ENCODE data around the gene TUBA1A. TPM values are rescaled to one million over a fixed set of nuclear protein-coding genes. Genes with fewer than 3 reads are reported as not detected.

TUBA1A gene
- total and polyA plus RNA-seq, 2 experiments from 2014 or later = 189 to 424 TPM

GRCh38 chr12:49236423-49236822 lies 47.5 kb upstream of the TUBA1A start:
- peaks cover 19% of the 10 kb centered on the region for H3K27me3 Mint-ChIP-seq (ENCODE audit: insufficient read depth, low read depth, poor library complexity)
- no peaks in the 10 kb centered on the region for H3K79me2 ChIP-seq (replicated peaks; ENCODE audit: insufficient read depth)
- no peak overlapping the region for H3K27ac Mint-ChIP-seq
- H3K4me1 Mint-ChIP-seq = peaks cover 28% of the 10 kb centered on the region
- no peaks in the 10 kb centered on the region for H3K9me2 ChIP-seq (ENCODE audit: insufficient read depth)
- no peaks in the 10 kb centered on the region for H3K27me3 ChIP-seq (ENCODE audit: insufficient read depth)
- H3F3A ChIP-seq (replicated peaks; ENCODE audit: low read depth) = peaks cover 3% of the 10 kb centered on the region; the same call in 1 of the 2 replicates
- no peaks in the 10 kb centered on the region for H3K36me3 Mint-ChIP-seq (ENCODE audit: low read depth)
- no peaks in the 10 kb centered on the region for H3K36me3 ChIP-seq (ENCODE audit: insufficient read depth)
- no peak overlapping the region for H3K4me2 ChIP-seq
- H2AFZ ChIP-seq = no peak overlapping the region
- no peaks in the 10 kb centered on the region for H4K20me1 ChIP-seq (replicated peaks; ENCODE audit: insufficient read depth)
- DNase-seq (ENCODE audit: low spot score) = no peak
- TF ChIP-seq, protein P1, sequence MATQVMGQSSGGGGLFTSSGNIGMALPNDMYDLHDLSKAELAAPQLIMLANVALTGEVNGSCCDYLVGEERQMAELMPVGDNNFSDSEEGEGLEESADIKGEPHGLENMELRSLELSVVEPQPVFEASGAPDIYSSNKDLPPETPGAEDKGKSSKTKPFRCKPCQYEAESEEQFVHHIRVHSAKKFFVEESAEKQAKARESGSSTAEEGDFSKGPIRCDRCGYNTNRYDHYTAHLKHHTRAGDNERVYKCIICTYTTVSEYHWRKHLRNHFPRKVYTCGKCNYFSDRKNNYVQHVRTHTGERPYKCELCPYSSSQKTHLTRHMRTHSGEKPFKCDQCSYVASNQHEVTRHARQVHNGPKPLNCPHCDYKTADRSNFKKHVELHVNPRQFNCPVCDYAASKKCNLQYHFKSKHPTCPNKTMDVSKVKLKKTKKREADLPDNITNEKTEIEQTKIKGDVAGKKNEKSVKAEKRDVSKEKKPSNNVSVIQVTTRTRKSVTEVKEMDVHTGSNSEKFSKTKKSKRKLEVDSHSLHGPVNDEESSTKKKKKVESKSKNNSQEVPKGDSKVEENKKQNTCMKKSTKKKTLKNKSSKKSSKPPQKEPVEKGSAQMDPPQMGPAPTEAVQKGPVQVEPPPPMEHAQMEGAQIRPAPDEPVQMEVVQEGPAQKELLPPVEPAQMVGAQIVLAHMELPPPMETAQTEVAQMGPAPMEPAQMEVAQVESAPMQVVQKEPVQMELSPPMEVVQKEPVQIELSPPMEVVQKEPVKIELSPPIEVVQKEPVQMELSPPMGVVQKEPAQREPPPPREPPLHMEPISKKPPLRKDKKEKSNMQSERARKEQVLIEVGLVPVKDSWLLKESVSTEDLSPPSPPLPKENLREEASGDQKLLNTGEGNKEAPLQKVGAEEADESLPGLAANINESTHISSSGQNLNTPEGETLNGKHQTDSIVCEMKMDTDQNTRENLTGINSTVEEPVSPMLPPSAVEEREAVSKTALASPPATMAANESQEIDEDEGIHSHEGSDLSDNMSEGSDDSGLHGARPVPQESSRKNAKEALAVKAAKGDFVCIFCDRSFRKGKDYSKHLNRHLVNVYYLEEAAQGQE (IDR thresholded peaks at IDR 0.05; ENCODE audit: unreplicated experiment) = no peak
- no peak for TF ChIP-seq NANOG (IDR thresholded peaks at IDR 0.05; ENCODE audit: borderline replicate concordance)
- no peak for TF ChIP-seq JUNB (IDR thresholded peaks at IDR 0.05; ENCODE audit: unreplicated experiment)
- TF ChIP-seq STAT1 (IDR thresholded peaks at IDR 0.05; ENCODE audit: unreplicated experiment) = no peak
- TF ChIP-seq EZH2phosphoT487 (IDR thresholded peaks at IDR 0.05; ENCODE audit: unreplicated experiment) = no peak
- TF ChIP-seq, protein P2, sequence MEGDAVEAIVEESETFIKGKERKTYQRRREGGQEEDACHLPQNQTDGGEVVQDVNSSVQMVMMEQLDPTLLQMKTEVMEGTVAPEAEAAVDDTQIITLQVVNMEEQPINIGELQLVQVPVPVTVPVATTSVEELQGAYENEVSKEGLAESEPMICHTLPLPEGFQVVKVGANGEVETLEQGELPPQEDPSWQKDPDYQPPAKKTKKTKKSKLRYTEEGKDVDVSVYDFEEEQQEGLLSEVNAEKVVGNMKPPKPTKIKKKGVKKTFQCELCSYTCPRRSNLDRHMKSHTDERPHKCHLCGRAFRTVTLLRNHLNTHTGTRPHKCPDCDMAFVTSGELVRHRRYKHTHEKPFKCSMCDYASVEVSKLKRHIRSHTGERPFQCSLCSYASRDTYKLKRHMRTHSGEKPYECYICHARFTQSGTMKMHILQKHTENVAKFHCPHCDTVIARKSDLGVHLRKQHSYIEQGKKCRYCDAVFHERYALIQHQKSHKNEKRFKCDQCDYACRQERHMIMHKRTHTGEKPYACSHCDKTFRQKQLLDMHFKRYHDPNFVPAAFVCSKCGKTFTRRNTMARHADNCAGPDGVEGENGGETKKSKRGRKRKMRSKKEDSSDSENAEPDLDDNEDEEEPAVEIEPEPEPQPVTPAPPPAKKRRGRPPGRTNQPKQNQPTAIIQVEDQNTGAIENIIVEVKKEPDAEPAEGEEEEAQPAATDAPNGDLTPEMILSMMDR (conservative IDR thresholded peaks at IDR 0.05; ENCODE audit: low read depth in 2 of 2) = no peak
- TF ChIP-seq EZH2 (IDR thresholded peaks at IDR 0.05; ENCODE audit: low read depth, unreplicated experiment) = no peak
- no peak for TF ChIP-seq CREB1 (CRISPR knock-in tag; IDR thresholded peaks at IDR 0.05; ENCODE audit: low read depth)
- TF ChIP-seq, protein P3, sequence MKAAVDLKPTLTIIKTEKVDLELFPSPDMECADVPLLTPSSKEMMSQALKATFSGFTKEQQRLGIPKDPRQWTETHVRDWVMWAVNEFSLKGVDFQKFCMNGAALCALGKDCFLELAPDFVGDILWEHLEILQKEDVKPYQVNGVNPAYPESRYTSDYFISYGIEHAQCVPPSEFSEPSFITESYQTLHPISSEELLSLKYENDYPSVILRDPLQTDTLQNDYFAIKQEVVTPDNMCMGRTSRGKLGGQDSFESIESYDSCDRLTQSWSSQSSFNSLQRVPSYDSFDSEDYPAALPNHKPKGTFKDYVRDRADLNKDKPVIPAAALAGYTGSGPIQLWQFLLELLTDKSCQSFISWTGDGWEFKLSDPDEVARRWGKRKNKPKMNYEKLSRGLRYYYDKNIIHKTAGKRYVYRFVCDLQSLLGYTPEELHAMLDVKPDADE (IDR thresholded peaks at IDR 0.05) = no peak
- TF ChIP-seq, protein P4, sequence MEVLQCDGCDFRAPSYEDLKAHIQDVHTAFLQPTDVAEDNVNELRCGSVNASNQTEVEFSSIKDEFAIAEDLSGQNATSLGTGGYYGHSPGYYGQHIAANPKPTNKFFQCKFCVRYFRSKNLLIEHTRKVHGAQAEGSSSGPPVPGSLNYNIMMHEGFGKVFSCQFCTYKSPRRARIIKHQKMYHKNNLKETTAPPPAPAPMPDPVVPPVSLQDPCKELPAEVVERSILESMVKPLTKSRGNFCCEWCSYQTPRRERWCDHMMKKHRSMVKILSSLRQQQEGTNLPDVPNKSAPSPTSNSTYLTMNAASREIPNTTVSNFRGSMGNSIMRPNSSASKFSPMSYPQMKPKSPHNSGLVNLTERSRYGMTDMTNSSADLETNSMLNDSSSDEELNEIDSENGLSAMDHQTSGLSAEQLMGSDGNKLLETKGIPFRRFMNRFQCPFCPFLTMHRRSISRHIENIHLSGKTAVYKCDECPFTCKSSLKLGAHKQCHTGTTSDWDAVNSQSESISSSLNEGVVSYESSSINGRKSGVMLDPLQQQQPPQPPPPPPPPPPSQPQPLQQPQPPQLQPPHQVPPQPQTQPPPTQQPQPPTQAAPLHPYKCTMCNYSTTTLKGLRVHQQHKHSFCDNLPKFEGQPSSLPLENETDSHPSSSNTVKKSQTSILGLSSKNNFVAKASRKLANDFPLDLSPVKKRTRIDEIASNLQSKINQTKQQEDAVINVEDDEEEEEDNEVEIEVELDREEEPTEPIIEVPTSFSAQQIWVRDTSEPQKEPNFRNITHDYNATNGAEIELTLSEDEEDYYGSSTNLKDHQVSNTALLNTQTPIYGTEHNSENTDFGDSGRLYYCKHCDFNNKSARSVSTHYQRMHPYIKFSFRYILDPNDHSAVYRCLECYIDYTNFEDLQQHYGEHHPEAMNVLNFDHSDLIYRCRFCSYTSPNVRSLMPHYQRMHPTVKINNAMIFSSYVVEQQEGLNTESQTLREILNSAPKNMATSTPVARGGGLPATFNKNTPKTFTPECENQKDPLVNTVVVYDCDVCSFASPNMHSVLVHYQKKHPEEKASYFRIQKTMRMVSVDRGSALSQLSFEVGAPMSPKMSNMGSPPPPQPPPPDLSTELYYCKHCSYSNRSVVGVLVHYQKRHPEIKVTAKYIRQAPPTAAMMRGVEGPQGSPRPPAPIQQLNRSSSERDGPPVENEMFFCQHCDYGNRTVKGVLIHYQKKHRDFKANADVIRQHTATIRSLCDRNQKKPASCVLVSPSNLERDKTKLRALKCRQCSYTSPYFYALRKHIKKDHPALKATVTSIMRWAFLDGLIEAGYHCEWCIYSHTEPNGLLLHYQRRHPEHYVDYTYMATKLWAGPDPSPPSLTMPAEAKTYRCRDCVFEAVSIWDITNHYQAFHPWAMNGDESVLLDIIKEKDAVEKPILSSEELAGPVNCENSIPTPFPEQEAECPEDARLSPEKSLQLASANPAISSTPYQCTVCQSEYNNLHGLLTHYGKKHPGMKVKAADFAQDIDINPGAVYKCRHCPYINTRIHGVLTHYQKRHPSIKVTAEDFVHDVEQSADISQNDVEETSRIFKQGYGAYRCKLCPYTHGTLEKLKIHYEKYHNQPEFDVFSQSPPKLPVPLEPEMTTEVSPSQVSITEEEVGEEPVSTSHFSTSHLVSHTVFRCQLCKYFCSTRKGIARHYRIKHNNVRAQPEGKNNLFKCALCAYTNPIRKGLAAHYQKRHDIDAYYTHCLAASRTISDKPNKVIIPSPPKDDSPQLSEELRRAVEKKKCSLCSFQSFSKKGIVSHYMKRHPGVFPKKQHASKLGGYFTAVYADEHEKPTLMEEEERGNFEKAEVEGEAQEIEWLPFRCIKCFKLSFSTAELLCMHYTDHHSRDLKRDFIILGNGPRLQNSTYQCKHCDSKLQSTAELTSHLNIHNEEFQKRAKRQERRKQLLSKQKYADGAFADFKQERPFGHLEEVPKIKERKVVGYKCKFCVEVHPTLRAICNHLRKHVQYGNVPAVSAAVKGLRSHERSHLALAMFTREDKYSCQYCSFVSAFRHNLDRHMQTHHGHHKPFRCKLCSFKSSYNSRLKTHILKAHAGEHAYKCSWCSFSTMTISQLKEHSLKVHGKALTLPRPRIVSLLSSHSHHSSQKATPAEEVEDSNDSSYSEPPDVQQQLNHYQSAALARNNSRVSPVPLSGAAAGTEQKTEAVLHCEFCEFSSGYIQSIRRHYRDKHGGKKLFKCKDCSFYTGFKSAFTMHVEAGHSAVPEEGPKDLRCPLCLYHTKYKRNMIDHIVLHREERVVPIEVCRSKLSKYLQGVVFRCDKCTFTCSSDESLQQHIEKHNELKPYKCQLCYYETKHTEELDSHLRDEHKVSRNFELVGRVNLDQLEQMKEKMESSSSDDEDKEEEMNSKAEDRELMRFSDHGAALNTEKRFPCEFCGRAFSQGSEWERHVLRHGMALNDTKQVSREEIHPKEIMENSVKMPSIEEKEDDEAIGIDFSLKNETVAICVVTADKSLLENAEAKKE (CRISPR knock-in tag; IDR thresholded peaks at IDR 0.05) = no peak
- TF ChIP-seq ZNF114 (CRISPR knock-in tag; IDR thresholded peaks at IDR 0.05) = no peak
- no peak for TF ChIP-seq POLR2AphosphoS5 (IDR thresholded peaks at IDR 0.05; ENCODE audit: low read depth)
- no peaks in the 10 kb centered on the region; the same call in 2 of the 3 replicates for H3K9me3 Mint-ChIP-seq
- H3K4me1 ChIP-seq (ENCODE audit: insufficient read depth) = peaks cover 21% of the 10 kb centered on the region
- ATAC-seq = no peak
- no peak overlapping the region for H3K27ac ChIP-seq (ENCODE audit: low read depth)
- H3K4me3 Mint-ChIP-seq = no peak overlapping the region
- no peak overlapping the region for H3K4me3 ChIP-seq

Data from GM23338 (cell line).